Brain microvascular endothelial cell (primary cell): ENCODE results near the gene XPC.
"Not testable (repeated sequence)": the region's sequence is repeated elsewhere in the genome, so short reads cannot be mapped to it uniquely, and the experiment has no call there.

ENCODE experiments used
- DNase-seq: peaks from one replicate; pipeline ENCODE4 v3.0.0-alpha.2; 2020
- H3K27ac ChIP-seq: fragments of 250-450 bp; sonication (Bioruptor Pico); 2 replicates; pipeline ENCODE4 v1.5.1; 2020; ENCODE audit warnings: mild to moderate bottlenecking, moderate library complexity
- H3K27me3 ChIP-seq: fragments of 250-450 bp; sonication (Bioruptor Pico); replicated peaks from 2 replicates; pipeline ENCODE4 v1.5.1; 2020; ENCODE audit warnings: mild to moderate bottlenecking
- H3K36me3 ChIP-seq: fragments of 250-450 bp; sonication (Bioruptor Pico); replicated peaks from 2 replicates; pipeline ENCODE4 v1.5.1; 2020; ENCODE audit warnings: mild to moderate bottlenecking
- H3K4me3 ChIP-seq: 2 replicates; pipeline ENCODE4 v1.5.1; 2011; ENCODE audit warnings: low read depth, mild to moderate bottlenecking, control low read depth, low read length, moderate library complexity
- in situ Hi-C: cut with HindIII; loops from 2 replicates; pipeline ENCODE4 v1.10.0; 2017; ENCODE audit warnings: low sequenced_read_pairs, low pct_ligation_motif_present
- TF ChIP-seq, protein P1 (sequence below): IDR thresholded peaks from 2 replicates; pipeline ENCODE4 v1.5.1; 2011; ENCODE audit warnings: low read depth, mild to moderate bottlenecking, moderate library complexity, low read length, control low read depth, inconsistent platforms; ENCODE audit errors: missing control alignments

Gene XPC

DNA sequence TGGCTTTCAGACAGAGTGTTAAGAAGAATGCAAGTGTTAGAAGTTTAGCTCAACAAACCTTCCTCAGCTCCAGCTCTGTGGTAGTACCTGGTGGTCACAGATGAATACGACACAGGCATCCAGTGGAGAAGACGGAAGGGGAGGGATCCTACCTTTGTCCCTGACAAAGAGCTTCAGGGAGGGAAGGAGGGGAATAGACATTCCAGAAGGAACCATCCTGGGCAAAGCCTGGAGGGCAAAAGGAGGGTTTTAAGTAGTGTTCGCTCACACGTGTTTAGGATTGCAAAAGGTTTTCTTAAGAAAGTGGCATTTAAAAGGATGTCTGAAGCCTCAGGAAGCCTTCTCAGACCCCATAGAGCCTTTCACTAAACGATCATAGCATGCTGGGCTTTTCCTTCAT lies 56.5 kb downstream of the XPC start:
- H3K36me3 ChIP-seq = no peaks in the 10 kb centered on the region
- in situ Hi-C loops = no loop called here
- no peaks in the 10 kb centered on the region for H3K27me3 ChIP-seq
- no peak for DNase-seq
- no peak overlapping the region for H3K4me3 ChIP-seq
- H3K27ac ChIP-seq = no peak overlapping the region
- TF ChIP-seq, protein P1, sequence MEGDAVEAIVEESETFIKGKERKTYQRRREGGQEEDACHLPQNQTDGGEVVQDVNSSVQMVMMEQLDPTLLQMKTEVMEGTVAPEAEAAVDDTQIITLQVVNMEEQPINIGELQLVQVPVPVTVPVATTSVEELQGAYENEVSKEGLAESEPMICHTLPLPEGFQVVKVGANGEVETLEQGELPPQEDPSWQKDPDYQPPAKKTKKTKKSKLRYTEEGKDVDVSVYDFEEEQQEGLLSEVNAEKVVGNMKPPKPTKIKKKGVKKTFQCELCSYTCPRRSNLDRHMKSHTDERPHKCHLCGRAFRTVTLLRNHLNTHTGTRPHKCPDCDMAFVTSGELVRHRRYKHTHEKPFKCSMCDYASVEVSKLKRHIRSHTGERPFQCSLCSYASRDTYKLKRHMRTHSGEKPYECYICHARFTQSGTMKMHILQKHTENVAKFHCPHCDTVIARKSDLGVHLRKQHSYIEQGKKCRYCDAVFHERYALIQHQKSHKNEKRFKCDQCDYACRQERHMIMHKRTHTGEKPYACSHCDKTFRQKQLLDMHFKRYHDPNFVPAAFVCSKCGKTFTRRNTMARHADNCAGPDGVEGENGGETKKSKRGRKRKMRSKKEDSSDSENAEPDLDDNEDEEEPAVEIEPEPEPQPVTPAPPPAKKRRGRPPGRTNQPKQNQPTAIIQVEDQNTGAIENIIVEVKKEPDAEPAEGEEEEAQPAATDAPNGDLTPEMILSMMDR = no peak

GRCh38 chr3:14120921-14121448 lies 57.4 kb downstream of the XPC start:
- H3K27ac ChIP-seq, in situ Hi-C loops, H3K36me3 ChIP-seq, H3K4me3 ChIP-seq, H3K27me3 ChIP-seq, DNase-seq: not testable (repeated sequence)

GRCh38 chr3:14120111-14120920 lies 58.1 kb downstream of the XPC start:
- Histone ChIP-seq H3K27ac (no peak overlapping the region), H3K4me3 (no peak overlapping the region), H3K36me3 (no peaks in the 10 kb centered on the region), H3K27me3 (no peaks in the 10 kb centered on the region)
- in situ Hi-C loops = no loop called here
- TF ChIP-seq, protein P1 = no peak
- DNase-seq = no peak

DNA sequence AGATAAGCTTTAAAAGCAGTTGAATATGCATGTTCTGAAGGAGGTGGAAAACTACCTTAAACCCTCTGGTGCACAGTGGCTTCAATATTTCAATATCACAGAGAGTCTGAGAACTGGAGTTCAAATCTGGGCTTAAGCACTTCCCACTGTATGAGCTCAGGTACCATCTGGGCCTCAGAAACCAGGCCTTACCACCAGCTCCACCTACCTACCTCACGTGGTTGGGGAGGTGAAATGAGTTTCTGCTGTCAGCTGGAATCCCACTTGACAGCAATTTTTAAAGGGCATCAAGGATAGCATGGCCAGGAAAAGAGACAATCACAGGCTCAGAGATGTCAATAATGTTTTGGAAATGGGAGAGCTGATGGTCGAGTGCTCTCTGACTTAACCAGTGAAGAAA lies 58.8 kb downstream of the XPC start:
- TF ChIP-seq, protein P1 = no peak
- DNase-seq = no peak
- in situ Hi-C loops = no loop called here
- Histone ChIP-seq H3K27ac (no peak overlapping the region), H3K27me3 (no peaks in the 10 kb centered on the region), H3K36me3 (no peaks in the 10 kb centered on the region), H3K4me3 (no peak overlapping the region)

DNA sequence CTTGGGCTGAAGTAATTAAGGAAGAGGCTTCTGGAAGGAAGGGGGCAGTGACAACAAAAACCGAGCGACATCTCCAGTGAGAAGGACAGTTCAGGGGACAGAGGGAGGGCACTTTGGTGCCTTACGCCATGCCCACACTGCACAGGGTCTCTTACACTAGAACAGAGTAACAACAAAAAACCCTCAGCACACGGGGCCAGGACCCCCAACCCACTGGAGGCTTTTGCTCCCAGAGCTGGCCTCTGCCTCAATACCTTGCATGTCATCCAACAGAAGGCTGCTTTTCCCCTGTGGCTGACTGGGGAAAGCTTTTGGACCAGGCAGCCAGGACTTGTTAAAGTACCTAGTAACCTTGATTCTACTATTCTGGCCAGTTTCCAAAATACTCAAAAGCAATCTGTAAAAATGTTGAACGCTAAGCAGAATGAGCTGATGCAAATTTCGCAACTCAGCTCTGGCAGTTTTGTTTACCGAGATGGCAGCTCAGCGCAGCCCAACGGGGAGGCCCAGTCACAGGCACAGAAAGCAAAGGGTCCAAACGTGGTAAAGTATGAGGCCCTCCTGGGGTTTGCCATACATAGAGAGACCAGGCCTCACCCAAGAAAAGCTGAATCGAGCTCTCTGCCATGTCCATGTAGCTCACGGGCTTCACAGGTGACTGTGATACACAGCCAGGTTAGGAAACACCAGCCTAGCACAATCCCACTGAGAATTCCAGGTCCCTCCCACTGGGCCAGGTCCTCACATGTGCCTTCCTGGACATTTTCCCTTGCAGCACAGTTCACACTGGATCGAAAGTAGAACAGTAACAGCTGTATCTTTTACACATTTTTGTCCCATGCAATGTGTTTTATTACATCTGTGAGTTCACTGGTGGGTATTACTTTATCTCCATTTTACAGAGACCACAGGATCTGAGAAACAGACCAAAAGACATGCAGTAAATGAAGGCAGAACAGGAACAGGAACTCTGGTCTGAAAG lies 59.7 kb downstream of the XPC start:
- in situ Hi-C loops = no loop called here
- DNase-seq = no peak
- Histone ChIP-seq H3K27ac (no peak overlapping the region), H3K27me3 (no peaks in the 10 kb centered on the region), H3K36me3 (no peaks in the 10 kb centered on the region), H3K4me3 (no peak overlapping the region)
- TF ChIP-seq, protein P1 = no peak
